Naive thymus-derived CD4-positive, alpha-beta T cell (primary cell): ENCODE data around the gene MTERF2. TPM values are rescaled to one million over a fixed set of nuclear protein-coding genes. Genes with fewer than 3 reads are reported as not detected.

Source experiments
- ATAC-seq: fragments of 150-1000 bp; cut with Tn5 transposase; 2 replicates; pipeline ENCODE4 v1.10.0; 2021; ENCODE audit warnings: mild to moderate bottlenecking, moderate library complexity
- CTCF ChIA-PET: fragments of 350-600 bp; sonication (Branson Sonifier 250); formaldehyde crosslinking; loops from one replicate; lab custom pipeline; 2021; ENCODE audit warnings: antibody characterized with exemption; lab: Charles Lee
- POLR2A ChIA-PET: fragments of 350-600 bp; sonication (Branson Sonifier 250); formaldehyde crosslinking; loops from one replicate; lab custom pipeline; 2021; ENCODE audit warnings: antibody characterized with exemption, inconsistent platforms; lab: Charles Lee
- DNase-seq, 9 donors: peaks; one replicate each; pipeline versions ENCODE4 v3.0.0 to v3.0.0-alpha.2; 2020 to 2022; ENCODE audit warnings: mixed read lengths in 1 of 9
- H3K27ac ChIP-seq: one replicate; pipeline ENCODE4 v1.7.0; 2013; ENCODE audit warnings: mild to moderate bottlenecking, low read depth, low read length, moderate library complexity
- H3K27me3 ChIP-seq, 2 donors: one replicate each; pipeline ENCODE4 v1.7.0; 2013; ENCODE audit warnings: low read length in 2 of 2, mild to moderate bottlenecking in 2 of 2, moderate library complexity in 2 of 2; ENCODE audit not compliant: control insufficient read depth in 2 of 2, insufficient read depth in 2 of 2
- H3K36me3 ChIP-seq, 3 experiments: 1 replicate in 2 of 3; 2 replicates in 1 of 3; pipeline ENCODE4 v1.7.0; 2013; ENCODE audit warnings: low read length in 3 of 3, mild to moderate bottlenecking in 3 of 3, moderate library complexity in 1 of 3; ENCODE audit not compliant: insufficient read depth in 3 of 3, control insufficient read depth in 2 of 3
- H3K4me1 ChIP-seq, 2 donors: one replicate each; pipeline ENCODE4 v1.7.0; 2013; ENCODE audit warnings: low read length in 2 of 2, mild to moderate bottlenecking in 2 of 2, moderate library complexity in 1 of 2; ENCODE audit not compliant: control insufficient read depth in 2 of 2, insufficient read depth in 2 of 2
- H3K4me3 ChIP-seq: 2 replicates; pipeline ENCODE4 v1.7.0; 2013; ENCODE audit warnings: mild to moderate bottlenecking, low read length
- H3K9me3 ChIP-seq, 3 experiments: 1 replicate in 2 of 3; 2 replicates in 1 of 3; pipeline ENCODE4 v1.7.0; 2013; ENCODE audit warnings: low read length in 3 of 3; ENCODE audit not compliant: control insufficient read depth in 2 of 3
- H3K27ac Mint-ChIP-seq, 9 donors: one replicate each; pipeline ENCODE4 v1.8.0; 2020 to 2022; ENCODE audit warnings: mixed read lengths in 9 of 9, mild to moderate bottlenecking in 8 of 9, moderate library complexity in 5 of 9, inconsistent platforms in 2 of 9
- H3K27me3 Mint-ChIP-seq, 5 donors: one replicate each; pipeline ENCODE4 v1.8.0; 2021 to 2022; ENCODE audit warnings: mixed read lengths in 5 of 5, mild to moderate bottlenecking in 1 of 5
- H3K36me3 Mint-ChIP-seq, 5 donors: one replicate each; pipeline ENCODE4 v1.8.0; 2020 to 2022; ENCODE audit warnings: mixed read lengths in 5 of 5, mild to moderate bottlenecking in 3 of 5, inconsistent platforms in 1 of 5
- H3K4me1 Mint-ChIP-seq, 7 donors: one replicate each; pipeline ENCODE4 v1.8.0; 2020 to 2022; ENCODE audit warnings: mixed read lengths in 7 of 7, mild to moderate bottlenecking in 3 of 7, inconsistent platforms in 1 of 7
- H3K4me3 Mint-ChIP-seq, 10 donors: one replicate each; pipeline ENCODE4 v1.8.0; 2020 to 2022; ENCODE audit warnings: mild to moderate bottlenecking in 10 of 10, mixed read lengths in 10 of 10, moderate library complexity in 6 of 10, inconsistent platforms in 2 of 10
- H3K9me3 Mint-ChIP-seq, 11 donors: one replicate each; pipeline ENCODE4 v1.8.0; 2020 to 2022; ENCODE audit warnings: mixed read lengths in 11 of 11, mild to moderate bottlenecking in 4 of 11, inconsistent platforms in 1 of 11, moderate library complexity in 1 of 11
- intact Hi-C, 2 donors: fragments of 100-400 bp; cut with micrococcal nuclease; formaldehyde crosslinking; loops; one replicate each; pipeline ENCODE4 v1.15.1; 2023
- polyA plus RNA-seq, 2 donors: library from polyadenylated mRNA; unstranded; fragments of 300-500 nt; fragmentation: Illumina TruSeq; gene quantifications; one replicate each; pipeline ENCODE4 v1.2.3, GENCODE V29; 2021
- total RNA-seq, 6 experiments: library from RNA in 5 of 6; stranded (reverse) in 5 of 6; gene quantifications; 1 replicate in 5 of 6; 2 replicates in 1 of 6; pipeline ENCODE4 v1.2.3 and lab custom pipeline; 2021 to 2026

MTERF2 gene
- total and polyA plus RNA-seq, 7 experiments from 2014 or later: 7.1 to 12.9 (median 9.9) TPM

GRCh38 chr12:106955377-106956047 lies 31.4 kb downstream of the MTERF2 start, which contains the start of gene TMEM263:
TSS of gene TMEM263 (plus strand) at chr12:106955907. CDS start at chr12:106967117, 11,210 bp downstream.
- intact Hi-C loops: loop anchor here (1.0 to 10.0 kb wide), 20 partner anchors 32 to 1607 kb away; partner anchors contain the start of genes CRY1 (in 2 of the 2), ISCU (in 2 of the 2), MTERF2 (in 2 of the 2) and PWP1 (in 2 of the 2)
- ChIA-PET POLR2A (interaction anchor here (1.0 to 2.4 kb wide), 10 partner anchors 11 to 654 kb away, joined by 3 to 16 read pairs (median 4); partner anchors contain the start of genes CRY1, MTERF2 and POLR3B), CTCF (interaction anchor here (1.3 to 2.0 kb wide), 2 partner anchors 28 to 48 kb away, joined by 3 to 4 read pairs; no protein-coding TSS in a partner anchor)
- Histone ChIP-seq H3K36me3 (peaks cover 0 to 6% (median 0%) of the 10 kb centered on the region in 3 experiments), H3K27ac (peak within 1 kb of the TSS; percentile 94), H3K4me1 (peaks cover 8 to 10% of the 10 kb centered on the region in 2 donors), H3K9me3 (no peaks in the 10 kb centered on the region), H3K27me3 (no peaks in the 10 kb centered on the region), H3K4me3 (peak within 1 kb of the TSS; percentile 94)
- H3K27ac Mint-ChIP-seq: peak within 1 kb of the TSS; percentile 93 to 97 (median 96)
- H3K9me3 Mint-ChIP-seq: peaks cover 0 to 6% (median 0%) of the 10 kb centered on the region in 11 donors
- peaks cover 17 to 57% (median 38%) of the 10 kb centered on the region in 7 donors for H3K4me1 Mint-ChIP-seq
- H3K4me3 Mint-ChIP-seq: peak within 1 kb of the TSS; percentile 88 to 99 (median 96)
- peak; percentile 90 for ATAC-seq
- DNase-seq: peak; percentile 78 to 91 (median 86)
- H3K36me3 Mint-ChIP-seq: peaks cover 0 to 3% (median 0%) of the 10 kb centered on the region in 5 donors
- H3K27me3 Mint-ChIP-seq: peaks cover 0 to 11% (median 0%) of the 10 kb centered on the region in 5 donors

DNA sequence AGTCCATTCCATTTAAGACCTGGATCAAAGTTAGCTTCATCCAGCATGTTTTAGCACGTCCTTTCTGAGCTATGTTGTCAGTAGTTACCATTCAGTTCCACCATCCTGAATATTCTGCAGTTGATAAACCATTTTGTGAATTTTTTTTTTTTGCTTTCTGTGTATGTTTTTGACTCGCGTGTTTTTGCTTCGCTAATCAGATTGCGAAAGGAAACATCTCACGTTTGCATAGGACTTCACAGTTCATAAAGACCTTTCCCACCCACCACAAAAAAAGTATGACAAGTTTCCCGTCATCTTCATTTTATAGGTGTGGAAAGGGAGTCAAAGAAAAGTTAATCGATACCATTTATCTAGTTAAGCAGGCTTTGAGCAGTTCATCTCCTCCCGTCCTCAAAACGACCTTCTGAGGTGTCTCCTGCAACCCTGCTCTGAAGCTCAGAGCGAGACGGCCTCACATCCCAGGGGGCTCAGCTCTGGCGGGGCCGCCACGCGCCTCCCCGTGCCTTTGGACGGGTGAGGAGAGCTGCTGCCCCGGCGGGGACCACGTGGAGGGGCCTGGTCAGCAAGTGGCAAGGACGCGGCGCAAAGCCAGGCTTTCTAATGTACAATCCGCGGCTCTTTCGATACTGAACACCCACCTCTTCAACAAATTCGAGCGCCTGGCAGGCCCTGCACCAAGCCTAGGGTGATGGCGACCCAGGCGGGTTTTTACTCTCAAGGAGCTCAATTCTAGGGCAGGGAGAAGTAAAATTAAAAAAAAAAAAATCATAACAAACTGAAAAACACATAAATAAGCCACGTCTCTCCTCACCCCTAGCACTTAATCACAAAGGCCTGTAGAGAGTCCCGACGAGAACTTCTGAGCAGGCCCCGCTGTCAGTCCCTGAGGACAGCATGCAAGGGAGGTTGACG lies 32.2 kb downstream of the MTERF2 start:
- intact Hi-C loops: loop anchor here (1.0 to 10.0 kb wide), 15 partner anchors 33 to 1608 kb away; partner anchors contain the start of genes CRY1 (in 2 of the 2), ISCU (in 2 of the 2), MTERF2 (in 2 of the 2) and PWP1 (in 2 of the 2)
- H3K9me3 ChIP-seq: no peaks in the 10 kb centered on the region
- Mint-ChIP-seq H3K4me3 (peak overlapping the region; percentile 88 to 99 (median 93)), H3K36me3 (peaks cover 0 to 3% (median 0%) of the 10 kb centered on the region in 5 donors), H3K27ac (peak overlapping the region; percentile 93 to 97 (median 96)), H3K27me3 (peaks cover 0 to 11% (median 0%) of the 10 kb centered on the region in 5 donors), H3K4me1 (peaks cover 15 to 54% (median 35%) of the 10 kb centered on the region in 7 donors), H3K9me3 (peaks cover 0 to 9% (median 2%) of the 10 kb centered on the region in 11 donors)
- peaks cover 8 to 9% of the 10 kb centered on the region in 2 donors for H3K4me1 ChIP-seq
- POLR2A ChIA-PET: interaction anchor here (0.7 to 2.4 kb wide), 7 partner anchors 29 to 1568 kb away, joined by 3 to 16 read pairs (median 4); partner anchors contain the start of genes CRY1 and MTERF2
- H3K27ac ChIP-seq: peak overlapping the region; percentile 94
- H3K4me3 ChIP-seq: peak overlapping the region; percentile 94
- no peaks in the 10 kb centered on the region for H3K27me3 ChIP-seq
- DNase-seq (peak in 4 of 9 donors; percentile 11 to 43 (median 28)), ATAC-seq (peak; percentile 22)
- peaks cover 0 to 6% (median 0%) of the 10 kb centered on the region in 3 experiments for H3K36me3 ChIP-seq
- CTCF ChIA-PET: interaction anchor here (0.7 to 2.0 kb wide), 5 partner anchors 29 to 715 kb away, joined by 3 to 4 read pairs (median 3); no protein-coding TSS in a partner anchor

DNA sequence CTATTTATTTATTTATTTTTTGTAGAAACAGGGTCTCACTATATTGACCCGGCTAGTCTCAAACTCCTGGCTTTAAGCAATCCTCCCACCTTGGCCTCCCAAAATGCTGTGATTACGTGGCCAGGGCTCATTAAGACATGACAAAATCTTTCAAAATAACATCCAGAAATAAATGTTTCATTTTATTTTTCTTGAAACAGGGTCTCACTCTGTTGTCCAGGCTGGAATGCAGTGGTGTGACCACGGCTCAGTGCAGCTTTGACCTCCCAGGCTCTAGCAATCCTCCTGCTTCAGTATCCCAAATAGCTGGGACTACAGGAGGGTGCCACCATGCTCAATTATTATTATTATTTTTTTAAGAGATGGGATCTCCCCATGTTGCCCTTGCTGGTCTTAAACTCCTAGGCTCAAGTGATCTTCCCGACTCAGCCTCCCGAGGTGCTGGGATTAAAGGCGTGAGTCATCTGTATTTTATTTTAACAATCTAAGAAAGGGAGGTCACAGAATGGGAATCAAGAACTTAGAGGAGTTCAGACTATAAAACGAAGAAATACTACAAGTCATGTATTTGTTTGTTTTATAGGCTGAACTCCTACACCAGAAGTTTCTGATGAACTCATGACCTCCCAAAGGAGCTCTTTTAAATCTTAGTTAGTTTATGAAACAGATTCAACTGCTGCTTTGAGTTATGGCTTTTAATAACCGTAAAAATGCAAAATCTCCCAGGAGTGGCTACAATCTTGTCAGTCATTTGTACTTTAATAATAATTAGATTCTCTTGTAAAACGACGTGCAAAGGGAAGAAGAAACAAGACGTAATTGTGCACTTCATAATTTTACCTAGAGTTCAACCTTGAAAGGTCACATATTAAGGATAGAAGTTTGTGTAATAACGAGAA lies 33.3 kb downstream of the MTERF2 start:
- CTCF ChIA-PET: interaction anchor here (0.7 to 1.2 kb wide), 3 partner anchors 137 to 714 kb away, joined by 3 to 4 read pairs (median 3); no protein-coding TSS in a partner anchor
- peak overlapping the region in 4 of 9 donors; percentile 13 to 96 (median 16) for H3K27ac Mint-ChIP-seq
- H3K9me3 Mint-ChIP-seq: peaks cover 0 to 17% (median 6%) of the 10 kb centered on the region in 11 donors
- H3K36me3 Mint-ChIP-seq: peaks cover 0 to 7% (median 0%) of the 10 kb centered on the region in 5 donors
- peak overlapping the region in 6 of 10 donors; percentile 10 to 99 (median 32) for H3K4me3 Mint-ChIP-seq
- POLR2A ChIA-PET: interaction anchor here (0.7 kb wide), 2 partner anchors 654 to 1569 kb away, joined by 3 to 4 read pairs; no protein-coding TSS in a partner anchor
- H3K4me1 Mint-ChIP-seq: peaks cover 11 to 43% (median 25%) of the 10 kb centered on the region in 7 donors
- peaks cover 0 to 11% (median 0%) of the 10 kb centered on the region in 5 donors for H3K27me3 Mint-ChIP-seq
- ATAC-seq (no peak), DNase-seq (no peak)
- Histone ChIP-seq H3K36me3 (peaks cover 0 to 6% (median 0%) of the 10 kb centered on the region in 3 experiments), H3K9me3 (no peaks in the 10 kb centered on the region), H3K4me3 (no peak overlapping the region), H3K27me3 (no peaks in the 10 kb centered on the region), H3K27ac (no peak overlapping the region), H3K4me1 (peaks cover 8 to 9% of the 10 kb centered on the region in 2 donors)
- intact Hi-C loops: loop anchor here (10.0 kb wide), 3 partner anchors 729 to 811 kb away; partner anchors contain the start of genes PRDM4 (in 1 of the 2) and PWP1 (in 1 of the 2)

GRCh38 chr12:106950591-106950990 lies 36.4 kb downstream of the MTERF2 start:
- Mint-ChIP-seq H3K4me3 (no peak overlapping the region), H3K4me1 (peaks cover 0 to 22% (median 13%) of the 10 kb centered on the region in 7 donors), H3K9me3 (peaks cover 0 to 20% (median 5%) of the 10 kb centered on the region in 11 donors), H3K36me3 (peaks cover 0 to 8% (median 0%) of the 10 kb centered on the region in 5 donors), H3K27me3 (peaks cover 0 to 14% (median 0%) of the 10 kb centered on the region in 5 donors), H3K27ac (peak overlapping the region in 1 of 9 donors; percentile 10)
- CTCF ChIA-PET: no interaction called here
- Histone ChIP-seq H3K27ac (no peak overlapping the region), H3K36me3 (no peaks in the 10 kb centered on the region), H3K4me3 (no peak overlapping the region), H3K4me1 (peaks cover 0 to 6% of the 10 kb centered on the region in 2 donors), H3K9me3 (no peaks in the 10 kb centered on the region), H3K27me3 (no peaks in the 10 kb centered on the region)
- POLR2A ChIA-PET: no interaction called here
- DNase-seq: no peak
- intact Hi-C loops: loop anchor here (10.0 kb wide), 3 partner anchors 726 to 814 kb away; partner anchors contain the start of genes PRDM4 (in 1 of the 2) and PWP1 (in 1 of the 2)
- no peak for ATAC-seq

DNA sequence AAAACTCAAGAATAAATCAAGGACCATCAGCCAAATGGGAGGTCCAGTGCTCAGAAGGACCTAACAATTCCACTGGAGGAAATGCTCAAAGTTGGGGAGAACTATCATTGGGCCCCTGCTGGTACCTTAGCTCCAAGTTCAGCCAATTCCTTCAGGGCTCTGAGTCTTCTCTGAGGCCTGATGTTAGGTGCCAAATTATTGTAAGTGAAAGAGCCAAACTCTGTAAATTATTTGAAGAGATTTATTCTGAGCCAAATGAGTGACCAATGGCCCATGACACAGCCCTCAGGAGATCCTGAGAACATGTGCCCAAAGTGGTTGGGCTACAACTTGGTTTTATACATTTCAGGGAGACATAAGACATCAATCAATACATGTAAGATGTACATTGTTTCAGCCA lies 39.5 kb downstream of the MTERF2 start:
- no peaks in the 10 kb centered on the region for H3K27me3 ChIP-seq
- Mint-ChIP-seq H3K27me3 (peaks cover 0 to 12% (median 0%) of the 10 kb centered on the region in 5 donors), H3K4me3 (no peak overlapping the region), H3K4me1 (peaks cover 0 to 10% (median 6%) of the 10 kb centered on the region in 7 donors), H3K36me3 (peaks cover 0 to 8% (median 0%) of the 10 kb centered on the region in 5 donors), H3K9me3 (peaks cover 0 to 20% (median 5%) of the 10 kb centered on the region in 11 donors), H3K27ac (no peak overlapping the region)
- DNase-seq (no peak), ATAC-seq (no peak)
- H3K27ac ChIP-seq: no peak overlapping the region
- no peaks in the 10 kb centered on the region for H3K4me1 ChIP-seq
- CTCF ChIA-PET: no interaction called here
- intact Hi-C loops: no loop called here
- no peaks in the 10 kb centered on the region for H3K36me3 ChIP-seq
- H3K9me3 ChIP-seq: no peaks in the 10 kb centered on the region
- H3K4me3 ChIP-seq: no peak overlapping the region
- POLR2A ChIA-PET: no interaction called here
